Aorta (tissue), 5 donors: ENCODE results near the gene UBE2B. TPM values are rescaled to one million over a fixed set of nuclear protein-coding genes. Genes with fewer than 3 reads are reported as not detected.
A peak's percentile ranks its signal among the peaks of the same experiment; 100 is the strongest.

Source experiments
- ATAC-seq: fragments of 200-7000 bp; cut with Tn5 transposase; one replicate; pipeline ENCODE4 v1.9.1; 2022; ENCODE audit warnings: moderate library complexity; ENCODE audit not compliant: low FRiP score
- DNase-seq, 2 donors: peaks; one replicate each; pipeline ENCODE4 v3.0.0-alpha.2; 2020
- H3K27ac ChIP-seq, 2 donors: one replicate each; pipeline ENCODE4 v1.5.1; 2013; ENCODE audit warnings: low read length in 2 of 2, mild to moderate bottlenecking in 2 of 2, moderate library complexity in 2 of 2, control low read depth in 1 of 2, inconsistent platforms in 1 of 2, low read depth in 1 of 2
- H3K27me3 ChIP-seq, 2 donors: one replicate each; pipeline ENCODE4 v1.6.1; 2013; ENCODE audit warnings: control low read depth in 1 of 2, low read length in 1 of 2, mild to moderate bottlenecking in 1 of 2, moderate library complexity in 1 of 2; ENCODE audit not compliant: insufficient read depth in 2 of 2, control insufficient read depth in 1 of 2
- H3K36me3 ChIP-seq, 2 donors: one replicate each; pipeline ENCODE4 v1.6.1; 2013; ENCODE audit warnings: control low read depth in 1 of 2, low read length in 1 of 2, mild to moderate bottlenecking in 1 of 2; ENCODE audit not compliant: insufficient read depth in 2 of 2, control insufficient read depth in 1 of 2
- H3K4me1 ChIP-seq, 2 donors: one replicate each; pipeline ENCODE4 v1.6.1; 2013; ENCODE audit warnings: low read length in 2 of 2, control low read depth in 1 of 2, mild to moderate bottlenecking in 1 of 2, moderate library complexity in 1 of 2; ENCODE audit not compliant: insufficient read depth in 2 of 2, control insufficient read depth in 1 of 2
- H3K4me3 ChIP-seq, 2 donors: one replicate each; pipeline ENCODE4 v1.5.1; 2013; ENCODE audit warnings: low read length in 2 of 2, control low read depth in 1 of 2, mild to moderate bottlenecking in 1 of 2
- H3K9me3 ChIP-seq: one replicate; pipeline ENCODE4 v1.6.1; 2013; ENCODE audit warnings: mild to moderate bottlenecking, low read length; ENCODE audit not compliant: control insufficient read depth
- WGBS, 2 donors: extraction: QIAGEN DNeasy Blood & Tissue Kit; methylation state at CpG; one replicate each; pipeline ENCODE4 v1.1.7; 2013; 5-methylcytosine and 5-hydroxymethylcytosine counted together
- intact Hi-C, 2 donors: fragments of 100-400 bp; cut with DNase I; formaldehyde crosslinking; loops; one replicate each; pipeline versions ENCODE4 v1.14.2 to v1.15.0; 2022
- polyA plus RNA-seq, 2 donors: library from polyadenylated mRNA; stranded (reverse); fragments of 200-250 nt; gene quantifications; one replicate each; pipeline ENCODE4 v1.2.3, GENCODE V29; 2013
- total RNA-seq, 2 donors: library from RNA; stranded (reverse); fragmentation: NEBNext Ultra II Directional; extraction: Animal tissue kit (Norgen Biotek cat#: 25700); gene quantifications; one replicate each; pipeline ENCODE4 v1.2.1, GENCODE V29; 2021
- donor health status: healthy with polysubstance abuse.
- donor health status: Bipolar disorder and iron deficiency.
- donor health status: DM: no; HTN: no; CAD: no.
- donor health status: DM: no; HTN: no; CAD: no.
- donor health status: DM: yes; HTN: yes; CAD: no.

UBE2B gene
- total and polyA plus RNA-seq, 4 donors, result 96.6 to 153 (median 105) TPM

- Histone ChIP-seq H3K36me3 (no peaks in the 10 kb centered on the region), H3K27me3 (no peaks in the 10 kb centered on the region), H3K4me1 (no peaks in the 10 kb centered on the region), H3K9me3 (no peaks in the 10 kb centered on the region), H3K27ac (no peak overlapping the region), H3K4me3 (no peak overlapping the region)
- intact Hi-C loops, result no loop called here
- no peak for ATAC-seq
- DNase-seq, result no peak
- WGBS, 2 donors, result 87 to 89% methylated on average over 7 of the region's 7 CpGs
Measured at GRCh38 chr5:134422791-134423365, 51.5 kb downstream of the UBE2B start.

- Histone ChIP-seq H3K4me1 (no peaks in the 10 kb centered on the region), H3K27ac (no peak overlapping the region), H3K36me3 (no peaks in the 10 kb centered on the region), H3K4me3 (no peak overlapping the region), H3K27me3 (no peaks in the 10 kb centered on the region), H3K9me3 (no peaks in the 10 kb centered on the region)
- ATAC-seq (no peak), DNase-seq (no peak)
- intact Hi-C loops, result no loop called here
- WGBS, 2 donors, result 79 to 83% methylated on average over 2 of the region's 2 CpGs
Measured at GRCh38 chr5:134423376-134423775, 52.0 kb downstream of the UBE2B start.

- 86 to 89% methylated on average over 7 of the region's 7 CpGs for WGBS, 2 donors
- Histone ChIP-seq H3K4me3 (no peak overlapping the region), H3K36me3 (no peaks in the 10 kb centered on the region), H3K4me1 (no peaks in the 10 kb centered on the region), H3K27ac (no peak overlapping the region), H3K27me3 (no peaks in the 10 kb centered on the region), H3K9me3 (no peaks in the 10 kb centered on the region)
- intact Hi-C loops, result no loop called here
- no peak for ATAC-seq
- no peak for DNase-seq
Measured at GRCh38 chr5:134426361-134426760, 55.0 kb downstream of the UBE2B start.

GRCh38 chr5:134427540-134428041 is 56.2 kb downstream of the UBE2B start:
- Histone ChIP-seq H3K4me3 (no peak overlapping the region), H3K27ac (no peak overlapping the region), H3K9me3 (no peaks in the 10 kb centered on the region), H3K4me1 (no peaks in the 10 kb centered on the region), H3K27me3 (no peaks in the 10 kb centered on the region), H3K36me3 (no peaks in the 10 kb centered on the region)
- intact Hi-C loops, result no loop called here
- WGBS, 2 donors, result 27 to 39% methylated on average over 9 of the region's 9 CpGs
- peak in 1 of 2 donors; percentile 5 for DNase-seq
- ATAC-seq, result no peak

GRCh38 chr5:134430001-134430569 is 58.7 kb downstream of the UBE2B start:
- Histone ChIP-seq H3K27ac (no peak overlapping the region), H3K36me3 (no peaks in the 10 kb centered on the region), H3K4me1 (no peaks in the 10 kb centered on the region), H3K27me3 (no peaks in the 10 kb centered on the region), H3K4me3 (no peak overlapping the region), H3K9me3 (no peaks in the 10 kb centered on the region)
- intact Hi-C loops, result no loop called here
- ATAC-seq (no peak), DNase-seq (peak in 1 of 2 donors; percentile 33)
- WGBS, 2 donors, result 58 to 67% methylated on average over 5 of the region's 5 CpGs

- Histone ChIP-seq H3K4me3 (no peak overlapping the region), H3K27me3 (no peaks in the 10 kb centered on the region), H3K9me3 (no peaks in the 10 kb centered on the region), H3K4me1 (no peaks in the 10 kb centered on the region), H3K36me3 (no peaks in the 10 kb centered on the region), H3K27ac (no peak overlapping the region)
- DNase-seq, result peak in 1 of 2 donors; percentile 12
- intact Hi-C loops, result no loop called here
- ATAC-seq, result no peak
- 89 to 91% methylated on average over 4 of the region's 4 CpGs for WGBS, 2 donors
Measured at GRCh38 chr5:134432174-134432573, 60.8 kb downstream of the UBE2B start.

GRCh38 chr5:134432677-134433359 is 61.4 kb downstream of the UBE2B start:
- no peak overlapping the region for H3K27ac ChIP-seq
- intact Hi-C loops, result no loop called here
- DNase-seq (no peak), ATAC-seq (no peak)
- no peaks in the 10 kb centered on the region for H3K27me3 ChIP-seq
- no peaks in the 10 kb centered on the region for H3K36me3 ChIP-seq
- 73 to 76% methylated on average over 14 of the region's 14 CpGs for WGBS, 2 donors
- no peaks in the 10 kb centered on the region for H3K9me3 ChIP-seq
- no peaks in the 10 kb centered on the region for H3K4me1 ChIP-seq
- no peak overlapping the region for H3K4me3 ChIP-seq

- Histone ChIP-seq H3K36me3 (no peaks in the 10 kb centered on the region), H3K27ac (no peak overlapping the region), H3K27me3 (no peaks in the 10 kb centered on the region), H3K4me1 (no peaks in the 10 kb centered on the region), H3K9me3 (no peaks in the 10 kb centered on the region), H3K4me3 (no peak overlapping the region)
- no peak for ATAC-seq
- WGBS, 2 donors, result 87 to 88% methylated on average over 2 of the region's 2 CpGs
- intact Hi-C loops, result no loop called here
- no peak for DNase-seq
Measured at GRCh38 chr5:134435560-134435959, 64.2 kb downstream of the UBE2B start.
